Tibial nerve (tissue), 3 donors: ENCODE data around the gene CCDC28A.

Experiments used
- CTCF ChIP-seq, 5 experiments: fragments of 200-600 bp in 3 of 5; fragments of 450-650 bp in 2 of 5; sonication (generic) in 3 of 5; IDR thresholded peaks; one replicate each; pipeline ENCODE4 v1.5.1; 2016 to 2019; ENCODE audit warnings: antibody characterized with exemption in 5 of 5, mild to moderate bottlenecking in 3 of 5, moderate library complexity in 2 of 5
- POLR2A ChIP-seq, 2 donors: fragments of 450-650 bp; IDR thresholded peaks; one replicate each; pipeline ENCODE4 v1.6.1; 2017; ENCODE audit warnings: antibody characterized with exemption in 2 of 2, mild to moderate bottlenecking in 2 of 2, moderate library complexity in 2 of 2

GRCh38 chr6:138736640-138737039 lies 36.9 kb upstream of the CCDC28A start:
- TF ChIP-seq CTCF (IDR thresholded peaks at IDR 0.05) (no peak), POLR2A (IDR thresholded peaks at IDR 0.05) (no peak)
